Thyroid gland (tissue), 4 donors: ENCODE data around the gene WDR70.
"Not testable (repeated sequence)": the region's sequence is repeated elsewhere in the genome, so short reads cannot be mapped to it uniquely, and the experiment has no call there.

Experiments used
- CTCF ChIP-seq, 6 experiments: fragments of 200-600 bp in 3 of 6; fragments of 450-650 bp in 3 of 6; sonication (generic) in 3 of 6; IDR thresholded peaks; one replicate each; pipeline ENCODE4 v1.5.1; 2016 to 2019; ENCODE audit warnings: antibody characterized with exemption in 6 of 6, mild to moderate bottlenecking in 2 of 6, inconsistent platforms in 1 of 6, moderate library complexity in 1 of 6
- POLR2A ChIP-seq, 2 donors: fragments of 450-650 bp; IDR thresholded peaks; one replicate each; pipeline ENCODE4 v1.6.1; 2017; ENCODE audit warnings: antibody characterized with exemption in 2 of 2, mild to moderate bottlenecking in 2 of 2, moderate library complexity in 1 of 2

- TF ChIP-seq CTCF, POLR2A (IDR thresholded peaks at IDR 0.05): not testable (repeated sequence)
Measured at GRCh38 chr5:37445783-37446182, 66.7 kb downstream of the WDR70 start.
